ENCODE results near the gene BOK. TPM values are rescaled to one million over a fixed set of nuclear protein-coding genes. Genes with fewer than 3 reads are reported as not detected.

BOK gene
- total and polyA plus RNA-seq, 2 of the 13 experiments (the other 11 are each of a cell fraction or from before 2014, with no cell fraction given), result 35.5 to 39.2 TPM

GRCh38 chr2:241546771-241547498, 11.6 kb upstream of the BOK start (continued):
- TF ChIP-seq JUN (CRISPR knock-in tag; IDR thresholded peaks at IDR 0.05), result peak; percentile 96
- TF ChIP-seq, protein P1, sequence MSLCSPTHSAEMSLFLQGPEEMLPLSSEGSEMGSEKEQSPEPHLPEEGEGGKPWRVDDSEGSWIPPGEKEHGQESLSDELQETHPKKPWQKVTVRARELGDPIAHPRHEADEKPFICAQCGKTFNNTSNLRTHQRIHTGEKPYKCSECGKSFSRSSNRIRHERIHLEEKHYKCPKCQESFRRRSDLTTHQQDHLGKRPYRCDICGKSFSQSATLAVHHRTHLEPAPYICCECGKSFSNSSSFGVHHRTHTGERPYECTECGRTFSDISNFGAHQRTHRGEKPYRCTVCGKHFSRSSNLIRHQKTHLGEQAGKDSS (CRISPR knock-in tag; IDR thresholded peaks at IDR 0.05; ENCODE audit: borderline replicate concordance, low read depth), result peak; percentile 51; the same call in 1 of the 2 replicates
- peak; percentile 89 for TF ChIP-seq PHF21A (CRISPR knock-in tag; IDR thresholded peaks at IDR 0.05)
- TF ChIP-seq ZNF501 (CRISPR knock-in tag; IDR thresholded peaks at IDR 0.05), result peak; percentile 60
- TF ChIP-seq ZNF124 (CRISPR knock-in tag; IDR thresholded peaks at IDR 0.05), result 0 out of 2 replicates have a peak, but pooled peaks have one; percentile 32
- no peak for TF ChIP-seq ELF4 (CRISPR knock-in tag; IDR thresholded peaks at IDR 0.05; ENCODE audit: borderline replicate concordance)

GRCh38 chr2:241547781-241548450, 10.6 kb upstream of the BOK start:
- no peak for FAIRE-seq
- H4K20me1 ChIP-seq (ENCODE audit: insufficient read depth, low read length), result no peaks in the 10 kb centered on the region
- H3K27me3 ChIP-seq (ENCODE audit: control insufficient read depth in 1 of 2, insufficient read depth in 2 of 2, low read length in 2 of 2), result no peaks in the 10 kb centered on the region
- WGBS (ENCODE audit: low lambda C conversion rate), result 81% methylated on average over 15 of the region's 16 CpGs
- ATAC-seq, result no peak
- intact Hi-C loops (cut with micrococcal nuclease; ENCODE audit: unreplicated experiment), result loop anchor here (1.0 to 5.0 kb wide), 2 partner anchors 40 to 99 kb away; partner anchors contain the start of gene STK25
- H3K4me3 ChIP-seq (replicated peaks in 1 of 3; ENCODE audit: insufficient read depth in 1 of 3, low read depth in 2 of 3, low read length in 3 of 3), result no peak overlapping the region
- H3K9ac ChIP-seq (ENCODE audit: insufficient read depth, low read depth, low read length), result peak overlapping the region; percentile 10; the same call in 1 of the 2 replicates
- H3K79me2 ChIP-seq (ENCODE audit: insufficient read depth, low read length), result no peaks in the 10 kb centered on the region
- in situ Hi-C loops (cut with HindIII; ENCODE audit: extremely low pct_ligation_motif_present, low pct_unique_long_range_greater_than_20kb), result no loop called here
- H3K36me3 ChIP-seq (replicated peaks in 1 of 2; ENCODE audit: control insufficient read depth in 1 of 2, insufficient read depth in 2 of 2, low read length in 2 of 2), result no peaks in the 10 kb centered on the region
- POLR2A ChIA-PET, result interaction anchor here (1.1 to 1.8 kb wide), 2 partner anchors 11 to 33 kb away, joined by 3 to 6 read pairs; partner anchors contain the start of gene BOK
- H3K9me3 ChIP-seq (ENCODE audit: low read length), result no peaks in the 10 kb centered on the region
- no peak overlapping the region; the same call in 1 of the 2 replicates for H3K4me2 ChIP-seq (ENCODE audit: low read depth, low read length)
- no peak overlapping the region for H2AFZ ChIP-seq (ENCODE audit: low read length)
- peaks cover 72% of the 10 kb centered on the region for H3K4me1 ChIP-seq (ENCODE audit: insufficient read depth, low read length)
- TSS peak; percentile 93 for BruUV-seq (replicated peaks)
- H3K27ac ChIP-seq (ENCODE audit: extremely low read length, insufficient read depth, low read length), result peak overlapping the region; percentile 58
- DNase-seq (ENCODE audit: low spot score), result no peak
- CTCF ChIA-PET (ENCODE audit: low intra/inter-chr PET ratio, low total read pairs), result no interaction called here
- TF ChIP-seq PREB (CRISPR knock-in tag; IDR thresholded peaks at IDR 0.05) (no peak), ZNF12 (CRISPR knock-in tag; IDR thresholded peaks at IDR 0.05) (peak; percentile 96), TBX2 (CRISPR knock-in tag; IDR thresholded peaks at IDR 0.05; ENCODE audit: borderline replicate concordance) (no peak), FOXC1 (CRISPR knock-in tag; IDR thresholded peaks at IDR 0.05; ENCODE audit: borderline replicate concordance) (peak; percentile 19; the same call in 1 of the 2 replicates), ZFP62 (CRISPR knock-in tag; IDR thresholded peaks at IDR 0.05) (no peak)
- TF ChIP-seq, protein P2, sequence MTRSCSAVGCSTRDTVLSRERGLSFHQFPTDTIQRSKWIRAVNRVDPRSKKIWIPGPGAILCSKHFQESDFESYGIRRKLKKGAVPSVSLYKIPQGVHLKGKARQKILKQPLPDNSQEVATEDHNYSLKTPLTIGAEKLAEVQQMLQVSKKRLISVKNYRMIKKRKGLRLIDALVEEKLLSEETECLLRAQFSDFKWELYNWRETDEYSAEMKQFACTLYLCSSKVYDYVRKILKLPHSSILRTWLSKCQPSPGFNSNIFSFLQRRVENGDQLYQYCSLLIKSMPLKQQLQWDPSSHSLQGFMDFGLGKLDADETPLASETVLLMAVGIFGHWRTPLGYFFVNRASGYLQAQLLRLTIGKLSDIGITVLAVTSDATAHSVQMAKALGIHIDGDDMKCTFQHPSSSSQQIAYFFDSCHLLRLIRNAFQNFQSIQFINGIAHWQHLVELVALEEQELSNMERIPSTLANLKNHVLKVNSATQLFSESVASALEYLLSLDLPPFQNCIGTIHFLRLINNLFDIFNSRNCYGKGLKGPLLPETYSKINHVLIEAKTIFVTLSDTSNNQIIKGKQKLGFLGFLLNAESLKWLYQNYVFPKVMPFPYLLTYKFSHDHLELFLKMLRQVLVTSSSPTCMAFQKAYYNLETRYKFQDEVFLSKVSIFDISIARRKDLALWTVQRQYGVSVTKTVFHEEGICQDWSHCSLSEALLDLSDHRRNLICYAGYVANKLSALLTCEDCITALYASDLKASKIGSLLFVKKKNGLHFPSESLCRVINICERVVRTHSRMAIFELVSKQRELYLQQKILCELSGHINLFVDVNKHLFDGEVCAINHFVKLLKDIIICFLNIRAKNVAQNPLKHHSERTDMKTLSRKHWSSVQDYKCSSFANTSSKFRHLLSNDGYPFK (CRISPR knock-in tag; IDR thresholded peaks at IDR 0.05; ENCODE audit: borderline replicate concordance), result 0 out of 2 replicates have a peak, but pooled peaks have one; percentile 6
